ENCODE data around the gene SLIT3.

SLIT3 gene

GRCh38 chr5:168941901-168942300 is 359.0 kb downstream of the SLIT3 start:
- DNase-seq (ENCODE audit: extremely low spot score): peak; percentile 37
- TF ChIP-seq LEF1 (IDR thresholded peaks at IDR 0.05; ENCODE audit: borderline replicate concordance) (no peak), SUZ12 (IDR thresholded peaks at IDR 0.05) (no peak), FOXM1 (IDR thresholded peaks at IDR 0.05; ENCODE audit: borderline replicate concordance) (no peak), ARNT (IDR thresholded peaks at IDR 0.05) (no peak), SP1 (IDR thresholded peaks at IDR 0.05) (no peak), FOXA1 (IDR thresholded peaks at IDR 0.05) (no peak), FOXK2 (IDR thresholded peaks at IDR 0.05) (no peak), PKNOX1 (IDR thresholded peaks at IDR 0.05) (no peak), TARDBP (IDR thresholded peaks at IDR 0.05) (no peak), NFRKB (IDR thresholded peaks at IDR 0.05) (no peak)
- ChIA-PET CTCF (no interaction called here), POLR2A (no interaction called here)

GRCh38 chr5:168940712-168941111 is 360.2 kb downstream of the SLIT3 start:
- ChIA-PET POLR2A (no interaction called here), CTCF (no interaction called here)
- TF ChIP-seq HDGF (IDR thresholded peaks at IDR 0.05; ENCODE audit: borderline replicate concordance): no peak
- no peak for TF ChIP-seq SUZ12 (IDR thresholded peaks at IDR 0.05)
- no peak for TF ChIP-seq BHLHE40 (IDR thresholded peaks at IDR 0.05; ENCODE audit: borderline replicate concordance)
- TF ChIP-seq CTBP1 (IDR thresholded peaks at IDR 0.05; ENCODE audit: borderline replicate concordance): no peak
- TF ChIP-seq FOXA1 (IDR thresholded peaks at IDR 0.05): no peak
- no peak for TF ChIP-seq SP1 (IDR thresholded peaks at IDR 0.05)
- DNase-seq (ENCODE audit: extremely low spot score): no peak

- DNase-seq (ENCODE audit: extremely low spot score): no peak
- TF ChIP-seq NFRKB (IDR thresholded peaks at IDR 0.05) (no peak), PKNOX1 (IDR thresholded peaks at IDR 0.05) (peak; percentile 78)
- POLR2A ChIA-PET: no interaction called here
- CTCF ChIA-PET: interaction anchor here (0.7 kb wide), 1 partner anchor 26 kb away, joined by 3 read pairs; no protein-coding TSS in a partner anchor
Observed at GRCh38 chr5:168939887-168940544, 360.9 kb downstream of the SLIT3 start.

- ChIA-PET POLR2A (no interaction called here), CTCF (no interaction called here)
- no peak for TF ChIP-seq FOXM1 (IDR thresholded peaks at IDR 0.05; ENCODE audit: borderline replicate concordance)
- no peak for TF ChIP-seq TARDBP (IDR thresholded peaks at IDR 0.05)
- no peak for TF ChIP-seq L3MBTL2 (conservative IDR thresholded peaks at IDR 0.05)
- TF ChIP-seq CTBP1 (IDR thresholded peaks at IDR 0.05; ENCODE audit: borderline replicate concordance): no peak
- no peak for TF ChIP-seq ELF4 (IDR thresholded peaks at IDR 0.05)
- no peak for TF ChIP-seq FOXK2 (IDR thresholded peaks at IDR 0.05)
- no peak for TF ChIP-seq FOXA1 (IDR thresholded peaks at IDR 0.05)
- no peak for TF ChIP-seq BHLHE40 (IDR thresholded peaks at IDR 0.05; ENCODE audit: borderline replicate concordance)
- no peak for TF ChIP-seq LEF1 (IDR thresholded peaks at IDR 0.05; ENCODE audit: borderline replicate concordance)
- TF ChIP-seq ARNT (IDR thresholded peaks at IDR 0.05): no peak
- TF ChIP-seq NFRKB (IDR thresholded peaks at IDR 0.05): no peak
- TF ChIP-seq SP1 (IDR thresholded peaks at IDR 0.05): no peak
- TF ChIP-seq SUZ12 (IDR thresholded peaks at IDR 0.05): no peak
- TF ChIP-seq HDGF (IDR thresholded peaks at IDR 0.05; ENCODE audit: borderline replicate concordance): no peak
- no peak for TF ChIP-seq PKNOX1 (IDR thresholded peaks at IDR 0.05)
- no peak for DNase-seq (ENCODE audit: extremely low spot score)
Observed at GRCh38 chr5:168939156-168939800, 361.7 kb downstream of the SLIT3 start.

GRCh38 chr5:168936511-168936910 is 364.4 kb downstream of the SLIT3 start:
- POLR2A ChIA-PET: no interaction called here
- TF ChIP-seq HDGF (IDR thresholded peaks at IDR 0.05; ENCODE audit: borderline replicate concordance) (no peak), LEF1 (IDR thresholded peaks at IDR 0.05; ENCODE audit: borderline replicate concordance) (no peak)
- CTCF ChIA-PET: interaction anchor here (0.8 to 1.1 kb wide), 2 partner anchors 10 to 11 kb away, joined by 3 to 4 read pairs; no protein-coding TSS in a partner anchor
- DNase-seq (ENCODE audit: extremely low spot score): no peak

- TF ChIP-seq ARNT (IDR thresholded peaks at IDR 0.05) (no peak), HDGF (IDR thresholded peaks at IDR 0.05; ENCODE audit: borderline replicate concordance) (no peak), FOXA1 (IDR thresholded peaks at IDR 0.05) (no peak), SUZ12 (IDR thresholded peaks at IDR 0.05) (no peak), FOXM1 (IDR thresholded peaks at IDR 0.05; ENCODE audit: borderline replicate concordance) (no peak), L3MBTL2 (conservative IDR thresholded peaks at IDR 0.05) (no peak), BHLHE40 (IDR thresholded peaks at IDR 0.05; ENCODE audit: borderline replicate concordance) (no peak), FOXK2 (IDR thresholded peaks at IDR 0.05) (no peak)
- ChIA-PET CTCF (no interaction called here), POLR2A (no interaction called here)
- DNase-seq (ENCODE audit: extremely low spot score): no peak
Observed at GRCh38 chr5:168935183-168935582, 365.8 kb downstream of the SLIT3 start.

GRCh38 chr5:168934169-168934568 is 366.8 kb downstream of the SLIT3 start:
- ChIA-PET POLR2A (no interaction called here), CTCF (no interaction called here)

More at GRCh38 chr5:168934169-168934568, 366.8 kb downstream of the SLIT3 start:
- DNase-seq (ENCODE audit: extremely low spot score): no peak
- TF ChIP-seq LEF1 (IDR thresholded peaks at IDR 0.05; ENCODE audit: borderline replicate concordance) (no peak), SP1 (IDR thresholded peaks at IDR 0.05) (no peak), SUZ12 (IDR thresholded peaks at IDR 0.05) (no peak), BHLHE40 (IDR thresholded peaks at IDR 0.05; ENCODE audit: borderline replicate concordance) (no peak), TARDBP (IDR thresholded peaks at IDR 0.05) (no peak), PKNOX1 (IDR thresholded peaks at IDR 0.05) (no peak), ELF4 (IDR thresholded peaks at IDR 0.05) (no peak), L3MBTL2 (conservative IDR thresholded peaks at IDR 0.05) (no peak), CTBP1 (IDR thresholded peaks at IDR 0.05; ENCODE audit: borderline replicate concordance) (no peak)
